Natural killer cell (primary cell): Measurements from ENCODE around the gene PLAAT4. TPM values are rescaled to one million over a fixed set of nuclear protein-coding genes. Genes with fewer than 3 reads are reported as not detected.

Source experiments
- ATAC-seq, 3 donors: fragments of 150-1000 bp in 2 of 3; fragments of 200-7000 bp in 1 of 3; cut with Tn5 transposase; 1 replicate in 1 of 3; 2 replicates in 2 of 3; pipeline ENCODE4 v1.10.0; 2021; ENCODE audit warnings: mild to moderate bottlenecking in 2 of 3, moderate library complexity in 2 of 3
- DNase-seq, 2 donors: peaks; one replicate each; pipeline versions ENCODE4 v3.0.0 to v3.0.0-alpha.2; 2013 to 2021; ENCODE audit warnings: mixed read lengths in 1 of 2
- H3K27ac ChIP-seq: one replicate; pipeline ENCODE4 v1.5.1; 2013; ENCODE audit warnings: mild to moderate bottlenecking, low read length
- H3K27me3 ChIP-seq: one replicate; pipeline ENCODE4 v1.6.1; 2013; ENCODE audit warnings: low read length; ENCODE audit not compliant: control insufficient read depth, insufficient read depth
- H3K36me3 ChIP-seq: one replicate; pipeline ENCODE4 v1.6.1; 2013; ENCODE audit warnings: low read length; ENCODE audit not compliant: control insufficient read depth, insufficient read depth
- H3K4me1 ChIP-seq: one replicate; pipeline ENCODE4 v1.6.1; 2013; ENCODE audit warnings: low read length; ENCODE audit not compliant: control insufficient read depth, insufficient read depth
- H3K4me3 ChIP-seq: one replicate; pipeline ENCODE4 v1.5.1; 2013; ENCODE audit warnings: low read length
- H3K9me3 ChIP-seq: one replicate; pipeline ENCODE4 v1.6.1; 2013; ENCODE audit warnings: low read length; ENCODE audit not compliant: control insufficient read depth, insufficient read depth
- H3K27ac Mint-ChIP-seq, 2 donors: one replicate each; pipeline ENCODE4 v1.8.0; 2022; ENCODE audit warnings: mild to moderate bottlenecking in 2 of 2, mixed read lengths in 2 of 2, moderate library complexity in 1 of 2
- H3K27me3 Mint-ChIP-seq, 2 donors: one replicate each; pipeline ENCODE4 v1.8.0; 2022; ENCODE audit warnings: low read depth in 2 of 2, mixed read lengths in 2 of 2
- H3K36me3 Mint-ChIP-seq: one replicate; pipeline ENCODE4 v1.8.0; 2022; ENCODE audit warnings: mixed read lengths
- H3K4me1 Mint-ChIP-seq, 2 donors: one replicate each; pipeline ENCODE4 v1.8.0; 2022; ENCODE audit warnings: mixed read lengths in 2 of 2
- H3K4me3 Mint-ChIP-seq: one replicate; pipeline ENCODE4 v1.8.0; 2022; ENCODE audit warnings: mild to moderate bottlenecking, moderate library complexity, mixed read lengths
- H3K9me3 Mint-ChIP-seq, 2 donors: one replicate each; pipeline ENCODE4 v1.8.0; 2022; ENCODE audit warnings: mixed read lengths in 2 of 2
- CTCF ChIP-seq: fragments of 200-600 bp; IDR thresholded peaks from one replicate; pipeline ENCODE4 v1.8.0; 2022; ENCODE audit warnings: antibody characterized with exemption
- WGBS: methylation state at CpG from one replicate; pipeline ENCODE4 v1.1.7; 2013; ENCODE audit warnings: missing lambda C conversion rate; ENCODE audit not compliant: insufficient coverage; 5-methylcytosine and 5-hydroxymethylcytosine counted together
- intact Hi-C: fragments of 100-400 bp; cut with micrococcal nuclease; formaldehyde crosslinking; loops from one replicate; pipeline ENCODE4 v1.14.2; 2022
- total RNA-seq, 4 donors: library from RNA; stranded (reverse); fragments of 120-200 nt in 1 of 4; gene quantifications; one replicate each; pipeline versions ENCODE4 v1.2.3 to v1.2.4, GENCODE V29; 2013 to 2022

The PLAAT4 gene
- total RNA-seq, 3 donors from 2014 or later (not counting 1 experiment from before 2014, with no cell fraction given): 204 to 215 (median 210) TPM

GRCh38 chr11:63534076-63534475, 2.5 kb upstream of the PLAAT4 start:
- H3K4me3 ChIP-seq: no peak overlapping the region
- H3K27ac ChIP-seq: peak overlapping the region; percentile 86
- Mint-ChIP-seq H3K27ac (peak overlapping the region; percentile 93 to 97), H3K4me1 (peaks cover 87 to 90% of the 10 kb centered on the region in 2 donors), H3K9me3 (no peaks in the 10 kb centered on the region), H3K4me3 (peak overlapping the region; percentile 55), H3K27me3 (no peaks in the 10 kb centered on the region), H3K36me3 (no peaks in the 10 kb centered on the region)
- ATAC-seq: no peak
- intact Hi-C loops: no loop called here
- H3K9me3 ChIP-seq: no peaks in the 10 kb centered on the region
- 44% methylated on average over 3 of the region's 3 CpGs for WGBS
- H3K36me3 ChIP-seq: peaks cover 3% of the 10 kb centered on the region
- H3K4me1 ChIP-seq: peaks cover 73% of the 10 kb centered on the region
- no peak for TF ChIP-seq CTCF
- DNase-seq: no peak
- no peaks in the 10 kb centered on the region for H3K27me3 ChIP-seq

- intact Hi-C loops: loop anchor here (1.0 to 5.0 kb wide), 2 partner anchors 32 to 77 kb away; partner anchors contain the start of gene PLAAT3
- Histone ChIP-seq H3K9me3 (no peaks in the 10 kb centered on the region), H3K4me3 (no peak overlapping the region), H3K4me1 (peaks cover 80% of the 10 kb centered on the region), H3K27me3 (no peaks in the 10 kb centered on the region), H3K36me3 (peaks cover 9% of the 10 kb centered on the region), H3K27ac (peak overlapping the region; percentile 86)
- Mint-ChIP-seq H3K4me1 (peaks cover 87 to 91% of the 10 kb centered on the region in 2 donors), H3K27ac (peak overlapping the region; percentile 93 to 97), H3K27me3 (no peaks in the 10 kb centered on the region), H3K9me3 (no peaks in the 10 kb centered on the region), H3K36me3 (no peaks in the 10 kb centered on the region), H3K4me3 (peak overlapping the region; percentile 96)
- WGBS: 37% methylated on average over 5 of the region's 5 CpGs
- peak; percentile 46 to 62 for DNase-seq
- TF ChIP-seq CTCF: no peak
- peak; percentile 27 to 51 (median 42) for ATAC-seq
These were observed 1.6 kb upstream of the PLAAT4 start for GRCh38 chr11:63534895-63535461.

- peaks cover 12% of the 10 kb centered on the region for H3K36me3 ChIP-seq
- ATAC-seq (peak; percentile 23 to 40 (median 28)), DNase-seq (peak; percentile 48 to 61)
- peaks cover 81% of the 10 kb centered on the region for H3K4me1 ChIP-seq
- H3K4me3 ChIP-seq: no peak overlapping the region
- TF ChIP-seq CTCF: no peak
- Mint-ChIP-seq H3K36me3 (no peaks in the 10 kb centered on the region), H3K4me1 (peaks cover 91 to 95% of the 10 kb centered on the region in 2 donors), H3K27me3 (no peaks in the 10 kb centered on the region), H3K4me3 (peak overlapping the region; percentile 96), H3K9me3 (no peaks in the 10 kb centered on the region), H3K27ac (peak overlapping the region; percentile 93 to 97)
- no peaks in the 10 kb centered on the region for H3K27me3 ChIP-seq
- H3K9me3 ChIP-seq: no peaks in the 10 kb centered on the region
- 19% methylated on average over 1 of the region's 1 CpG for WGBS
- intact Hi-C loops: loop anchor here (1.0 to 5.0 kb wide), 4 partner anchors 18 to 77 kb away; partner anchors contain the start of gene PLAAT3
- H3K27ac ChIP-seq: peak overlapping the region; percentile 86
These were observed 874 bp upstream of the PLAAT4 start for GRCh38 chr11:63535734-63536133.
